ENCODE results near the gene UBASH3B.

DNA sequence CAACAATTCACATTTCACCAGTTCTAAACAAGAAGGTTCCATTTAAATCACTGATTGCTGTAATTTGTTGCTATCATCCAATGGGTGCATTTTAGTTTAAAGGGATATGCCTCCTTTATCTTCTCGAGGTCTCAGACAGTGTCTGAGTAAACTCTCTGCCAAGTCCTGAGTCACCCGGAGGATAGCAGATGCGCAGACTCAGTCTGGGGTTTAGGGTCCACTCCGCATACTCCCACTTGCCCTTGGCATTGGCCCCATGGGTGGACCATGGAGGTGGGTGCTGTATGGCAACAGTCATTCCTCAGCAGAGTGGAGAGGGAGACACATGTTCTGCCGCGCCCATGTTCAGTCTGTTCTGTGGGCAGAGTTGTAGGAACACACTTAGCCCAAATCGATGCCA lies 117.4 kb downstream of the UBASH3B start:
- TF ChIP-seq, protein P1, sequence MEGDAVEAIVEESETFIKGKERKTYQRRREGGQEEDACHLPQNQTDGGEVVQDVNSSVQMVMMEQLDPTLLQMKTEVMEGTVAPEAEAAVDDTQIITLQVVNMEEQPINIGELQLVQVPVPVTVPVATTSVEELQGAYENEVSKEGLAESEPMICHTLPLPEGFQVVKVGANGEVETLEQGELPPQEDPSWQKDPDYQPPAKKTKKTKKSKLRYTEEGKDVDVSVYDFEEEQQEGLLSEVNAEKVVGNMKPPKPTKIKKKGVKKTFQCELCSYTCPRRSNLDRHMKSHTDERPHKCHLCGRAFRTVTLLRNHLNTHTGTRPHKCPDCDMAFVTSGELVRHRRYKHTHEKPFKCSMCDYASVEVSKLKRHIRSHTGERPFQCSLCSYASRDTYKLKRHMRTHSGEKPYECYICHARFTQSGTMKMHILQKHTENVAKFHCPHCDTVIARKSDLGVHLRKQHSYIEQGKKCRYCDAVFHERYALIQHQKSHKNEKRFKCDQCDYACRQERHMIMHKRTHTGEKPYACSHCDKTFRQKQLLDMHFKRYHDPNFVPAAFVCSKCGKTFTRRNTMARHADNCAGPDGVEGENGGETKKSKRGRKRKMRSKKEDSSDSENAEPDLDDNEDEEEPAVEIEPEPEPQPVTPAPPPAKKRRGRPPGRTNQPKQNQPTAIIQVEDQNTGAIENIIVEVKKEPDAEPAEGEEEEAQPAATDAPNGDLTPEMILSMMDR (IDR thresholded peaks at IDR 0.05) = no peak
- no peak for TF ChIP-seq POLR2A (IDR thresholded peaks at IDR 0.05)
